Stimulated activated naive CD8-positive, alpha-beta T cell treated with anti-CD3 and anti-CD28 coated beads, Interleukin-15, Interleukin-2, amounts not matched to agents 100 U/mL and 50 U/mL, for 24 hours (primary cell): ENCODE measurements around the gene C22orf42.
"Not testable (repeated sequence)": the region's sequence is repeated elsewhere in the genome, so short reads cannot be mapped to it uniquely, and the experiment has no call there.

ENCODE experiments used
- ATAC-seq: fragments of 150-1000 bp; cut with Tn5 transposase; one replicate; pipeline ENCODE4 v1.10.0; 2021
- DNase-seq: peaks from one replicate; pipeline ENCODE4 v3.0.0; 2021

Gene C22orf42, protein sequence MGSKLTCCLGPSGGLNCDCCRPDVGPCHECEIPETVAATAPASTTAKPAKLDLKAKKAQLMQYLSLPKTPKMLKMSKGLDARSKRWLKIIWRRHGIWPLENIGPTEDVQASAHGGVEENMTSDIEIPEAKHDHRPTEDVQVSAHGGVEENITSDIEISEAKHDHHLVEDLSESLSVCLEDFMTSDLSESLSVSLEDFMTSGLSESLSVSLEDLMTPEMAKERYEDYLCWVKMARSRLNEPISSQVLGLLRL

DNA sequence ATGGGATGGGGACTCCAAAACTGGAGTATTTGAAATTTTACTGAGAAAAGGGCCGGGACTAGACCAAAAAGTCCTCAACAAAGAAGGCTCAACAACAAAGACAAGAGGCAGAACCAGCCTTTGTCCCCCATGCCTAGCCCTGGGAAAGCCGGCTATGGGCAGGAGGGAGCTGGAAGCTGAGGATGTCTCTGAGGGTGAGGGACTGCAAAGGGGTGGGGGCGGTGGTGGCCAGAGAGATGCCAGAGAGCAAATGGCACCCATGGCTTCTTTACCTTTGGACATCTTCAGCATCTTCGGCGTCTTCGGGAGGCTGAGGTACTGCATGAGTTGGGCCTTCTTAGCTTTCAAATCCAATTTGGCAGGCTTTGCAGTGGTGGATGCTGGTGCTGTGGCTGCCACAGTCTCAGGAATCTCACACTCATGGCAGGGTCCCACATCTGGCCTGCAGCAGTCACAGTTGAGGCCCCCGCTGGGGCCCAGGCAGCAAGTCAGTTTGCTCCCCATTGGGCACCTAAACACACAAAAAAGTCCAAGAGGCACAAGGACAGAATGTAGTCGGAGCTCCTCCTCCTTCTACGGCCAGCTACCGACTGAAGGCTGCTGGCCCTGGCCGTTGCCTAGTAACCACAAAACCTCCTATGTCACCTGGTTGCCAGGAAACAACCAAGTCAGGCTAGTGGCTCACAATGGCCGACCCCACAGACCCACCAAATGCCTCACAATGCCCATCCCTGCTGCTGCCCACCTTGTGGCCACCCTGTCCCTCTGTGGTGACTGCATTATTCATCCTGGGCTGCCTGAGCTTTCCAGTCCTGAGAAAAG, at the start of gene C22orf42:
TSS of gene C22orf42 (minus strand) at position 592 of the 822 bp plus-strand sequence. CDS start at position 504, 88 bp downstream.
- ATAC-seq = no peak
- DNase-seq = no peak

DNA sequence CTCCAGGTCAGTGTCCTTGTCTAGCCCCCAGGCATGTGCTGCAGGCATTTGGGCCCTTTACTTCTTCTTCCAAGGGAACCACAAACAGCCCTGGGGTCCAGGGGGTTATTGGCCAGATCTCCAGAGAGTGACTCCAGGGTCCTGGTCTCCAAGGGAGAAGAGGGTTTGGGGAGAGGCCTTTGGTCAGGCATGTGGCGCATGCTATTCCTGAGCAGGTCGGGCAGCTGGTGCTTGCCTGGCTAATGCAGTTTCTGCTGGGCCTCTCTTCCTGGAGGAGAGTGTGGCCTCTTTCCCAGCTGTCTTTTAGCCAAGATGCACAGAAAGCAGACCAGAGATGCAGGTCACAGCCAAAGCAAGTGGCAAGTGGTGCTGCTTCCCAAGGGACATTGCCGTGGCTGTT, 49.6 kb upstream of the C22orf42 start:
- ATAC-seq (no peak), DNase-seq (no peak)

DNA sequence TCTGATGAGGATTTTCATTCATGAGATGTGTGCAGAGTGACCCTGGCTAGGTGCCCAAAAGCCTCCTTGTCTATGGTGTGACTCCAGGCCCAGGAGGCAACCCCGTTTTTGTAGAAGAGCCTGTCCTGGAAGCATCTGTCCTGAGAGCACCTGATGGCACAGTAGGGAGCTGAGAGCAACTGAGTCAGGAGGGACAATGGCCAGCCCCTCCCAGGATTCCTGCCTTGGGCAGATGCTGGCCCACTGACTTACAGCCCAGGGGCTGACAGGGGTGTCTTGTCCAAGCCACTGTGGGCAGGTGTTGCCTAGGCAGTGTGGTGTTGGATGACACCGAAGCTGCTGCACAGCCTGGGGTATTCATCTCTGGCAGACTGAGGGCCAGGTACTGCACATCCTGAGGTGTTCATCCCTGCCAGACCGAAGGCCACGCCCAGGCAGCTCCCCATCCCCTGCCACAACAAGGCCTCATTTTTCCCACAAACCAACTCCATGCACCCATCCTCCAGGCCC, 48.9 kb upstream of the C22orf42 start:
- no peak for DNase-seq
- ATAC-seq = no peak

DNA sequence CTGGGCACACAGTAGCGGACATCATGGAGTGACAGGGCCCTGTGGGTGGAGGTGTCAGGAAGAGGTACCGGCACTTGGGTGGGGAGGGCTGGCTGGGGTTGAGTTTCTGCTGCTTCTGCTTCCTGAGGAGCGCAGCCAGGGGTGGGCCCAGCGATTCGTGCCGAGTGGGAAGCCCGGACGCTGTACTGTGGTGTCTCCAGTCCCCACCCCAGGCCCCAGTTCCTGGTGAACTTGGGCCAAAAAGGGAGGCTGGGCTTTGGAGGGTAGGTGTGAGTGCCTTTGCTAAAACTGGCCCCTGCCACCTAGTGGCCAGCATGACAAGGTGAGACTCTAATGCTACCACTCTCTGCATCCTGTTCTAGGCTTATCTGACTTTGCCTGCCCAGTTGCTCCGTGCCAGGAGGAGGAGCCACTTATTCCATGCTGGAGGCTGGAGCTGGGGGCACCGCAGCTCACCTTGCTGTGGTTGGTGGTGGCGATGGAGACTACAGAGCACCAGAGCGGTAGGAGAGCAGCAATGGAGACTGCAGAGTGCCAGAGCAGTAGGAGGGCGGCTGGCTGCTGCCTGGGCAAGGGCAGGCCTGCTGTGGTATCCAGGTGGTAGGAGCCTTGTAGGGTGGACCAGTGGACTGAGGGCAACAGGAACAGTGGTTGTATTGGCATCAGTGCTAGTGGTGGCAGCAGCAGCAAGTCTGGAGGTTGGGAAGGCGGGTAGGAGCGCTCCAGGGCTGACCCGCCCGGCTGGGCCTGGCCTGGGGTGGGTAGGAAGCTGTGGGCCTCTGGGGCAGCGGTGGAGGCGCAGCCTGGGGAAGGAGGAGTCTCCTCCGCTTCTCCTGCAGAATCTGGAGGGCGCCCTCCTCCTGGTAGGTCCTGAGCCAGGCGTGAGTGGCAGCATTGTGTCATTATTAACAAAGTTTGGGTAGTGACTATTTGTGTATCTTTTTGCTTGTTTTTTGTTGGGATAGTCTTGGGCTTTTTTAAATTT, 48.0 kb upstream of the C22orf42 start:
- peak; percentile 46 for ATAC-seq
- peak; percentile 39 for DNase-seq

DNA sequence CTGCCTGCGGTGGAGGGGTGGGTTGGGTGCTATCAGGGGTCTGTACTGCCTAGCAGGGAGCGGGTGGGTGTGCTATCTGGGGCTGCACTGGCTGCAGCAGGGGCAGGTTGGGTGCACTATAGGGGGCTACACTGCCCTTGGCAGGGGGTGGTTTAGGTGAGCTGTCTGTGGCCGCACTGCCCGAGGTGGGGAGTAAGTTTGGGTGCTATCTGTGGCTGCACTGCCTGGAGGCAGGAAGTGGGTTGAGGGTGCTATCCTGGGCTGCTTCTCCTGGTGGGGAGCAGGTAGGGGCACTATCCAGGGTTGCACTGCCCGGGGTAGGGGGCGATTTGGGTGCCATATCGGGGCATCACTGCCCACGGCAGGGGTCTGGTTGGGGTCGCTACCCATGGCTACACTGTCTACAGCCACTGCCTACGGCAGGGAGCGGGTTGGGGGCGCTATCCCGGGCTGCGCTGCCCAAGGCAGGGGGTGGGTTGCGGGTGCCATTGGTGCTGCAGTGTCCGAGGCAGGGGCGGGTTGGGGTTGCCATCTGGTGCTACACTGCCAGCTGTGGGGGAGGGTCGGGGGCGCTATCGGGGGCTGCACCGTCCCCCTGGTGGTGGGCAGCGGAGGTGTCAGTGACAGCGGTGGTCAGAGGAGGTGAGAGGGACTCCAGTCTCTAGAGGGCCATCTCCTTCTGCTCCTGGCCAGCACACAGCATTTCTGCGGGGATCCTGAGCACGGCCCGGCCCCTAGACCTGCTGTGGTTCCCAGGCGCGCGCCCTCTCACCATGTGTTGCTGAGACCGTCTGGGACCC, 47.1 kb upstream of the C22orf42 start:
- no peak for ATAC-seq
- DNase-seq = no peak

DNA sequence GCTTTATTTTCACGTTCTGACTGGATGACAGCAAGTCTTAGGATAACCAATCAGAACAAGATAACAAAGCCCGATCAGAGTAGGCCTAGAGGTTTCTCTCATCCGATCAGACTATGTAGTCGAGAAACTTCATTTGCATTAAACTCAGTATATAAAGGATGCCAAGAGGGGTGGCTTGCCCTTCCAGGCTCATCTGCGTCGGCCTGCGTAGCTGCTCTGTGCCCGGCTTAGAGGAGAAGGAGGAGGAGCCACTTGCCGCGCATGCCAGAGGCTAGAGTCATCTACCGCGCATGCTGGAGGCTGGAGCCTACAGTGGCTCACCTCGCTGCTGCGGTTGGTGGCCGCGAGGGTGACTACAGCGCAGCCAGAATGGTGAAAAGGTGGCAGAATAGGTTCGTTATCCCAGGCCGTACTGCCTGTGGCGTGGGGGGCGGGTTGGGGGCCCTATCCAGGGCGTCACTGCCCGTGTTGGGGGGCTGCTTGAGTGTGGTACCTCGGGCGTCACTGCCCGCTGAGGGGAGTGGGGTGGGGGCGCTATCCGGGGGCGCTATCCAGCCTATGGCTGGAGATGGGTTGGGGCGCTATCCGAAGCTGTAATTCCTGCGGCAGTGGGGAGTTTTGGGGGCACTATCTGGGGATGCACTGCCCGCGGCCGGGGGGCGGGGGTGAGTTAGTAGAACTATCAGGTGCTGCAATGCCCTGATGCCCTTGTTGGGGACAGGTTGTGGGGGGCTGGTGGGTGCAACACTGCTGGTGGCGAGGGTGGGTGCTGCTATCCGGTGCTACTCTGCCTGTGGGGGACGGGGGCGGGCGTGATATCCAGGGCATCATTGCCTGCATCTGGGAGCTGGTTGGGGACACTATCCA, 46.0 kb upstream of the C22orf42 start, which contains the start of gene RFPL2:
TSS of gene RFPL2 (minus strand) at position 218 of the 867 bp plus-strand sequence. CDS start 2,622 bp downstream, outside the sequence.
- DNase-seq (no peak), ATAC-seq (no peak)

DNA sequence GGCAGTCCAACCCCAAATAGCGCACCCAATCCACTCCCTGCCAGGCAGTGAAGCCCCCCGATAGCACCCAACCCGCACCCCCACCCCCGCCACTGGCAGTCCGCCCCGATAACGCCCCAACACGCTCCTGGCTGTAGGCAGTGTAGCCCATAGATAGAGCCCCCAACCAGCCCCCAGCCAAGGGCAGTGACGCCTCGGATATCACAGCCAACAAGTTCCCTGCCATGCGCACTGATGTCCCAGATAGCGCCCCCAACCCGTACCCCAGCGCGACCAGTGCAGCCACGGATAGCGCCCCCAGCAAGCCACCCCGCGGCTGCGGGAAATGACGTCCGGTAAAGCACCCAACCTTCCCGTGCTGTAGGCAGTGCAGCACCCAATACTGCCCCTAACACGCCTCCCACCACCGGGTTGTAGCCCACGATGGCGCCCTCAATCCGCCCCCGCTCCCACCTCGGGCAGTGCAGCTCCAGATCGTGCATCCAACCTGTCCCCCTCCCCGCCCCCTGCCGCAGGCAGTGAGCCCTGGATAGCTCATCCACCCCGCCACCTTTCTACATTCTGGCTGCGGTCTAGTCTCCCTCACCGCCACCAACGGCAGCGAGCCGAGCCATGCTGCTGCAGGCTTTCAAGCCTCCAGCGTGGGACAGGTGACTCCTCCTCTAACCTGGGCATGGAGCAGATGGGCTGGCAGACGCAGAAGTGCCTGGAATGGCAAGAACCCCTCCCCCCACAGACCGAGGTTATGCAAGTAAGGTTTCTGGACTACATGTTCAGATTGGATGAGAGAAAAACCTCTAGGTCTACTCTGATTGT, 45.1 kb upstream of the C22orf42 start:
- no peak for ATAC-seq

DNA sequence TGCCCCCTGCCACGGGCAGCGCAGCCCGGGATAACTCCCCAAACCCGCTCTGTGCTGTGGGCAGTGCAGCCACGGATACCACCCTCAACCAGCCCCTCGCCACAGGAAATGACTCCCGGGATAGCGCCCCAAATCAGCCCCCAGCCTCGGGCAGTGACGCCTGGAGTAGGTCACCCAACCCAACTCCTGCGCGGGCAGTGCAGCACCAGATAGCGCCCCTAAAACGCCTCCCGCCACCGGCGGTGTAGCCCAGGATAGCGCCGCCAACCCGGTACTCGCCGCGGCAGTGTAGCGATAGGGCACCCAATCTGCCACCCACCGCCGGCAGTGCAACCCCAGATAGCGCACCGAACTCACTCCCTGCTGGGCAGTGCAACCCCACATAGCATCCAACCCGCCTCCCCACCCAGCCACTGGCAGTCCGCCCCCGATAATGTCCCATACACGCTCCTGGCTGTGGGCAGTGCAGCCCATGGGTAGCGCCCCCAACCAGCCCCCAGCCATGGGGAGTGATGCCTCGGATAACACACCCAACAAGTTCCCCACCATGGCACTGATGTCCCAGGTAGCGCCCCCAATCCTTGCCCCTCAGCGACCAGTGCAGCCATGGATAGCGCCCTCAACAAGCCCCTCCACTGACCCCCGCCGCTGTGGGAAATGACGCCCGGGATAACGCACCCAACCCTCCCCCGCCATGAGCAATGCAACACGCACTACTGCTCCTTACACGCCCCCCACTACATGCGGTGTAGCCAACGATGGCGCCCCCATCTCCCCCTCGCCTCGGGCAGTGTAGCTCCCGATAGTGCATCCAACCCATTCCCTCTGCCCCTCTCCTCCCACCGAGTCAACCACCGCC, 44.3 kb upstream of the C22orf42 start:
- no peak for ATAC-seq
- DNase-seq = no peak

More for the DNA sequence above, 45.1 kb upstream of the C22orf42 start:
- DNase-seq = no peak

DNA sequence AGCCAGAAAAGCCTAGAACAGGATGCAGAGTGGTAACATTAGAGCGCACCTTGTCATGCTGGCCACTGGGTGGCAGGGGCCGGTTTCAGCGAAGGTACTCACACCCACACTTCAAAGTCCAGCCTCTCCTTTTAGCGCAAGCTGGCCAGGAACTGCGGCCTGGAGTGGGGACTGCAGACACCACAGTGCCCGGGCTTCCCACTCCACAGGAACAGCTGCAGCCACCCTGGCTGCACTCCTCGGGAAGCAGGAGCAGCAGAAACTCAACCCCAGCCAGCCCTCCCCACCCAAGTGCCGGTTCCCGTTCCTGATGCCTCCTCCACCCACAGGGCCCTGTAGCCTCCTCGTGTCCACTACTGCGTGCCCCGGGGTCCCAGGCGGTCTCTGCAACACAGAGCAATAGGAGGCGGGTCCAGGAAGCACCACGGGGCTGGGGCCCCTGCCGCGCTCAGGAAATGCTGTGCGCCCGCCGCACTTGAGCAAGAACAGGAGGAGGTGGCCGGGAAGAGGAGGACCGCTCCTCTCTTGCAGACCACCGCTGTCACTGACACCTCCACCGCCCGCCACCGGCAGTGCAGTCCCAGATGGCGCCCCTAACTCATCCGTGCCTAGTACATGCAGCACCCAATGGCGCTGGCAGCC, 43.6 kb upstream of the C22orf42 start:
- ATAC-seq (no peak), DNase-seq (peak; percentile 32)

DNA sequence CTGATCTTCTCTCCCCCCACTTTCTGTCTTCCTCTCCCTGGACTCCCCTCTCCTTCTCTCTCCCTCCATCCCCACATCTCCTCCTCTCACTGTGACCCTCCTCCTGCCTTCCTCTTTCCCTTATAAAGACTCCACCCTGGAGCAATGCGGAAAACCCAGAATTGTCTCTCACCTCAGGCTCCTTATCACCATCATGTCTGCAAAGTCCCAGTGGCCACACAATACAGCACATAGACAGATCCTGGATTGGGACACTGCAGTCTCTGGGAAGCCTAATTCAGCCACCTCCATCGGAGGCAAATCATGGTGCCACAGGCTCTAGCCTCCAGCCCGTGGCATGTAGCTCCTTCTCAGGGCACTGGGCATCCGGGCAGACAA, 43.0 kb upstream of the C22orf42 start:
- DNase-seq (no peak), ATAC-seq (no peak)

DNA sequence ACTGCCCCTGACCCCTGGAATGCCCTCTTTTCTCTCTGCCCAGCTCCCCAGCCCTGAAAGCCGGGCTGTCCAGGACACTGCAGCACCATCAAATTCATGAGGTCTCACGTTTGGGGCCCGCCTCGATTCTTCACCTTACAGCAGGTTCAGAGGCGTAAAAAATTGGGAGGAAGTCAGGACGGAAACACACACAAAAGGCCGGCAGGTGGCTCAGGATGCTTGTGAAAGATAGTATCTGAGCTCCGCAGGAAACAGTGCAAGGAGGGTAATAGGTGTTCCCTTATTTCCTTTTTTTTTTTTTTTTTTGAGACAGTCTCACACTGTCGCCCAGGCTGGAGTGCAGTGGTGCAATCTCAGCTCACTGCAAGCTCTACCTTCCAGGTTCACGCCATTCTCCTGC, 41.6 kb upstream of the C22orf42 start:
- ATAC-seq (no peak), DNase-seq (no peak)

DNA sequence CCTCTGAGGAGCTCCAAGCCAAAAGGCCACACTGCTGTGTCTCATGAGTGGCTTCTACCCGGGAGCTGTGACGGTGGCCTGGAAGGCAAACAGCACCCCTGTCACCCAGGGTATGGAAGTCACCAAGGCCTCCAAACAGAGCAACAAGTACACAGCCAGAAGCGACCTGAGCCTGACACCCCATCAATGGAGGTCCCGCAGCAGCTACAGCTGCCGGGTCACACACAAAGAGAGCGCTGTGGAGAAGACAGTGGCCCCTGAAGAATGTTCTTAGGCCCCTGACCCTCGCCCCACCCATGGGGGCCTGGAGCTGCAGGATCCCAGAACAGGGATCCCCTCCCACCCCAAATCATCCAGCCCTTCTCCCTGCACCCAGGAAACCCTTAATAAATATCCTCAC, 40.9 kb upstream of the C22orf42 start:
- DNase-seq = no peak
- no peak for ATAC-seq

DNA sequence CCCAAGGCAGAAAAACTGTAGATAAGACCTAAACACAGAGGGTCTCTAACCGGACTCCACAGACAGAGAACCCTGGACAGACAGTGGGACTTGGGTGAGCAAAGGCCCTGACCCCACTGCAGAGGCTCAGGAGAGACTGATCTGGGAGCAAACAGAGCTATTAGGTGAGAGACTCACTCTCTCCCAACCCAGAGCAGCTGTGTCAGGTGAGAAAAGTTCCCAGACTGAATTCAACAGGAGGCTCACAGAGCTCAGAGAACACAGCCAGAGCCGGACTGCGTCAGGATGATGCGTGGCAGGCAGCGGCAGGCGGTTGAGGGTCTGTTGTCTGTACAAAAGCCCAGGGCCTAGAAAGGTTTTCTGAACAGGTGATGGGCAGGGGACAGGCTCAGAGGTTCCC, 40.2 kb upstream of the C22orf42 start:
- DNase-seq (no peak), ATAC-seq (no peak)

DNA sequence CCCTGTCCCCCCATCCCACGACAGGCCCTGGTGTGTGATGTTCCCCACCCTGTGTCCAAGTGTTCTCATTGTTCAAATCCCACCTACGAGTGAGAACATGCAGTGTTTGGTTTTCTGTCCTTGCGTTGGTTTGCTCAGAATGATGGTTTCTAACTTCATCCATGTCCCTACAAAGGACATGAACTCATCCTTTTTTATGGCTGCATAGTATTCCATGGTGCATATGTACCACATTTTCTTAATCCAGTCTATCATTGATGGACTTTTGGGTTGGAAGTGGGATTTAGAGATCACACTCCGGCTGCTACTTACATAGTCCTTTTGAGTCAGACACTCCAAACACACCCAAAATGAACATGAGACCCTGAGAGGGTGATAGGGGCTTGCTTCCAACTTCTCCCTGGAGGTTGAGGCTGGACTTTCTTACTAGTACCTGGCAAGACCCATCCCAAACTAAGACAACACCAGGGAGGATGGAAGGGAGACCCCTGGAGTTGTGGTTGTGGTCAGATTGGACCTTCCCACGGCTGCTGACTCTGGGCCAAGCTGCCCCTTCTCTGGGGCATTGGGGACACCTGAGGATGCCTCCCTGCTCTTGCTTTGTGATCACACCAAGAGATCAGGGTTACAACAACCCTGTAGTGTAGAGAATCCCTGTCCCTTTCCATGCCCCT, 38.6 kb upstream of the C22orf42 start:
- DNase-seq, ATAC-seq: not testable (repeated sequence)

DNA sequence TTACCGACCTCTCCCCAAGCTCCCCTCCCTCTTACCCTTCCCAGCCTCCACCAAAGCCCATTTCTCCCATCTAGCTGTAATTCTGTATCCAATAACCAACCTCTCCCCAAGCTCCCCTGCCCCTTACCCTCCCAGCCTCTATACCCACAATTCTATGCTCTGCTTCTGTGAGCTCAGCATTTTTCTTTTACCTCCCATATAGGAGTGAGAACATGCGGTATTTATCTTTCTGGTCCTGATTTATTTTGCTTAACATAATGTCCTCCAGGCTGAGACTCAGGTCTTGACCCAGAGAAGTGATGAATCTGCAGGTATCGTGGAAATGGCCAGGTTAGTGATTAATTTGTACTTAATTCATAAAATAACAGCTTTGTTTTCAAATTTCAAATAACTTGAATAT, 36.8 kb upstream of the C22orf42 start:
- ATAC-seq, DNase-seq: not testable (repeated sequence)

DNA sequence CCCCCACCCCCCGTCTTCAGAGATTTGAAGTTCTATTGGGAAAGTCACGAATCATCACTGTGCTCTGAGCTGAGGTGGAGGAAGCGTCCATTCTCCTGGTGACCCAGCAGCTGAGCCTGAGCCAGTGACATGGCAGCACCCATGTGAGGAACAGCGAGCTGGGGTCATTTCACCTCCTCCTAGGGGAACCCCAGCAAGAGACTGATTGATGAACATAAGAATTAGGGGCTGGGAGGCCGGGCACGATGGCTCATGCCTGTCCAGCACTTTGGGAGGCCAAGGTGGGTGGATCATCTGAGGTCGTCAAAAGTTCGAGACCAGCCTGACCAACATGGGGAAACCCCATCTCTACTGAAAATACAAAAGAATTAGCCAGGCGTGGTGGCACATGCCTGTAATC, 34.2 kb upstream of the C22orf42 start:
- not testable (repeated sequence) for ATAC-seq, DNase-seq

DNA sequence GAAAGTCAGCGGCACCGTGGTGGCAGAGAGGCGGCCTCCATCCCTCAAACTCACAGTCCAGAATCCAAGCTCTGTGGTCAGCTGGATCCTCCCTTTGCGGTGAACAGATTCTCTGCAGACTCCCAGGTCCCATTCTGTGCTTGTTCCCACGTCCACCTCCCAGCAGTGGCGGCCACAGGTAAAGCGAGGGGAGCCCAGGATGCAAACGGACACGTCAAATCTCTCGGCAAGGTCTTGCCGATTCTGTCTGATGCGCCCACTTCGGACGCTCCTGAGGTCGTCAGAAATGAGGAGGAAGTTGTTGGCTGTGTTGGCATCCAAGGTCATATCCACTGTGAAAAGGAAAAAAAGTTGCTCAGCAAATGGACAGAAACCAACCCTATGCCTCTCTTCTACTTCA, 31.9 kb upstream of the C22orf42 start:
- DNase-seq, ATAC-seq: not testable (repeated sequence)
